Mesendoderm (in vitro differentiated cells): ENCODE measurements around the gene ZNF37A.
A peak's percentile ranks its signal among the peaks of the same experiment; 100 is the strongest.

ENCODE experiments used
- DNase-seq: peaks from one replicate; pipeline ENCODE4 v3.0.0; 2013
- H2AK5ac ChIP-seq: 2 replicates; pipeline ENCODE4 v1.6.1; 2013; ENCODE audit warnings: low read length, inconsistent platforms
- H2BK120ac ChIP-seq: 2 replicates; pipeline ENCODE4 v1.6.1; 2013; ENCODE audit warnings: low read depth, mild to moderate bottlenecking, low read length, moderate library complexity, mixed read lengths
- H2BK15ac ChIP-seq: replicated peaks from 2 replicates; pipeline ENCODE4 v1.6.1; 2013; ENCODE audit warnings: low read depth, mild to moderate bottlenecking, moderate library complexity
- H2BK5ac ChIP-seq: 2 replicates; pipeline ENCODE4 v1.6.1; 2013; ENCODE audit warnings: low read length, inconsistent platforms
- H3K18ac ChIP-seq: 2 replicates; pipeline ENCODE4 v1.6.1; 2013; ENCODE audit warnings: mild to moderate bottlenecking, low read length, mixed read lengths
- H3K23ac ChIP-seq: one replicate; pipeline ENCODE4 v1.6.1; 2013; ENCODE audit warnings: low read length
- H3K27ac ChIP-seq: 2 replicates; pipeline ENCODE4 v1.5.1; 2013; ENCODE audit warnings: low read depth, mild to moderate bottlenecking, inconsistent platforms, low read length, moderate library complexity
- H3K27me3 ChIP-seq: 2 replicates; pipeline ENCODE4 v1.6.1; 2013; ENCODE audit warnings: low read length, control low read depth, mild to moderate bottlenecking, inconsistent platforms; ENCODE audit not compliant: insufficient read depth, poor library complexity
- H3K36me3 ChIP-seq: 2 replicates; pipeline ENCODE4 v1.6.1; 2013; ENCODE audit warnings: low read length, inconsistent platforms; ENCODE audit not compliant: control insufficient read depth, insufficient read depth
- H3K4ac ChIP-seq: one replicate; pipeline ENCODE4 v1.6.1; 2013; ENCODE audit warnings: low read depth, mild to moderate bottlenecking, low read length, moderate library complexity
- H3K4me1 ChIP-seq: 2 replicates; pipeline ENCODE4 v1.6.1; 2013; ENCODE audit warnings: low read depth, low read length, inconsistent platforms; ENCODE audit not compliant: control insufficient read depth
- H3K4me2 ChIP-seq: 2 replicates; pipeline ENCODE4 v1.6.1; 2013; ENCODE audit warnings: low read length
- H3K4me3 ChIP-seq: 2 replicates; pipeline ENCODE4 v1.5.1; 2013; ENCODE audit warnings: mild to moderate bottlenecking, low read length
- H3K56ac ChIP-seq: one replicate; pipeline ENCODE4 v1.6.1; 2013; ENCODE audit warnings: low read length
- H3K79me1 ChIP-seq: 2 replicates; pipeline ENCODE4 v1.6.1; 2013; ENCODE audit warnings: low read length, inconsistent platforms
- H3K79me2 ChIP-seq: 2 replicates; pipeline ENCODE4 v1.6.1; 2013; ENCODE audit warnings: mild to moderate bottlenecking, low read length; ENCODE audit not compliant: control insufficient read depth, insufficient read depth
- H3K9ac ChIP-seq: 2 replicates; pipeline ENCODE4 v1.6.1; 2013; ENCODE audit warnings: low read length, inconsistent platforms
- H4K5ac ChIP-seq: one replicate; pipeline ENCODE4 v1.6.1; 2013; ENCODE audit warnings: low read length
- H4K8ac ChIP-seq: one replicate; pipeline ENCODE4 v1.6.1; 2013; ENCODE audit warnings: low read depth, mild to moderate bottlenecking, control low read depth, low read length, moderate library complexity
- WGBS: extraction: QIAGEN DNeasy Blood & Tissue Kit; methylation state at CpG from one replicate; pipeline ENCODE4 v1.1.7; 2013; ENCODE audit warnings: low lambda C conversion rate, missing lambda C conversion rate; ENCODE audit not compliant: insufficient coverage; ENCODE audit errors: extremely low coverage; 5-methylcytosine and 5-hydroxymethylcytosine counted together

The ZNF37A gene

DNA sequence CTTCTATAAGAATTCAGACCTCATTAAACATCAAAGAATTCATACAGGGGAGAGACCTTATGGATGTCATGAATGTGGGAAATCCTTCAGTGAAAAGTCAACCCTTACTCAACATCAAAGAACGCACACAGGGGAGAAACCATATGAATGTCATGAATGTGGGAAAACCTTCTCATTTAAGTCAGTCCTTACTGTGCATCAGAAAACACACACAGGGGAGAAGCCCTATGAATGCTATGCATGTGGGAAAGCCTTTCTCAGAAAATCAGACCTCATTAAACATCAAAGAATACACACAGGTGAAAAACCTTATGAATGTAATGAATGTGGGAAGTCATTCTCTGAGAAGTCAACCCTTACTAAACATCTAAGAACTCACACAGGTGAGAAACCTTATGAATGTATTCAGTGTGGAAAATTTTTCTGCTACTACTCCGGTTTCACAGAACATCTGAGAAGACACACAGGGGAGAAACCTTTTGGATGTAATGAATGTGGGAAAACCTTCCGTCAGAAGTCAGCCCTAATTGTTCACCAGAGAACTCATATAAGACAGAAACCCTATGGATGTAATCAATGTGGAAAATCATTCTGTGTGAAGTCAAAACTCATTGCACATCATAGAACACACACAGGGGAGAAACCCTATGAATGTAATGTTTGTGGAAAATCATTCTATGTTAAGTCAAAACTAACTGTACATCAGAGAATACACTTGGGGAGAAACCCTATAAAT lies 24.1 kb downstream of the ZNF37A start:
- H3K4me3 ChIP-seq: no peak overlapping the region
- no peaks in the 10 kb centered on the region for H3K79me1 ChIP-seq
- H3K18ac ChIP-seq: no peak overlapping the region
- no peaks in the 10 kb centered on the region for H3K4me1 ChIP-seq
- H3K23ac ChIP-seq: no peak overlapping the region
- WGBS: no CpG with 5 or more reads among the region's 3 CpGs
- H3K9ac ChIP-seq: no peak overlapping the region
- no peak overlapping the region for H3K4ac ChIP-seq
- H2BK15ac ChIP-seq: no peak overlapping the region
- no peak overlapping the region for H4K5ac ChIP-seq
- no peak overlapping the region for H4K8ac ChIP-seq
- H2BK120ac ChIP-seq: no peak overlapping the region
- no peaks in the 10 kb centered on the region for H3K27me3 ChIP-seq
- no peak overlapping the region for H3K27ac ChIP-seq
- H2AK5ac ChIP-seq: no peak overlapping the region
- no peaks in the 10 kb centered on the region for H3K36me3 ChIP-seq
- peak; percentile 45 for DNase-seq
- H3K56ac ChIP-seq: no peak overlapping the region
- H3K4me2 ChIP-seq: no peak overlapping the region
- no peak overlapping the region for H2BK5ac ChIP-seq
- H3K79me2 ChIP-seq: no peaks in the 10 kb centered on the region

DNA sequence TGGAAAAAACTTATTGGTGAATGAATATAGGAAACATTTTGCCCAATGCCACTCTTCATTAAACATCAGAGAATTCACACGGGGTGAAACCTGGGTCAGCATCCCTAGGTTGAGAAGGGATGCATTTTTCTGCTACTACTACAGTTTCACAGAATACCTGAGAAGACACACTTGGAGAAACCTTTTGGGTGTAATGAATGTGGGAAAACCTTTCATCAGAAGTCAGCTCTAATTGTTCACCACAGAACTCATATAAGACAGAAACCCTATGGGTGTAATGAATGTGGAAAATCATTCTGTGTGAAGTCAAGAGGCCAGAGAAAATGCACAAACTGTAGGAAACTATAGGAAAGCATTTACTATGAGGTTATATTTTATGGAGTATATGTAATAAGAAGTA lies 24.9 kb downstream of the ZNF37A start:
- Histone ChIP-seq H3K56ac (no peak overlapping the region), H3K23ac (no peak overlapping the region), H3K27me3 (no peaks in the 10 kb centered on the region), H2BK120ac (no peak overlapping the region), H4K8ac (no peak overlapping the region), H3K79me2 (no peaks in the 10 kb centered on the region), H3K4me1 (no peaks in the 10 kb centered on the region), H3K4ac (no peak overlapping the region), H3K18ac (no peak overlapping the region), H3K27ac (no peak overlapping the region), H3K4me2 (no peak overlapping the region), H4K5ac (no peak overlapping the region), H2AK5ac (no peak overlapping the region), H2BK15ac (no peak overlapping the region), H3K9ac (no peak overlapping the region), H3K79me1 (no peaks in the 10 kb centered on the region), H2BK5ac (no peak overlapping the region), H3K4me3 (no peak overlapping the region), H3K36me3 (no peaks in the 10 kb centered on the region)
- no CpG with 5 or more reads among the region's 1 CpG for WGBS
- no peak for DNase-seq

GRCh38 chr10:38127812-38128211 lies 33.7 kb downstream of the ZNF37A start:
- H3K27me3 ChIP-seq: no peaks in the 10 kb centered on the region
- no peak overlapping the region for H3K9ac ChIP-seq
- H2BK120ac ChIP-seq: no peak overlapping the region
- no peak overlapping the region for H4K8ac ChIP-seq
- no peak overlapping the region for H3K4ac ChIP-seq
- H2BK15ac ChIP-seq: no peak overlapping the region
- no peak overlapping the region for H3K56ac ChIP-seq
- H4K5ac ChIP-seq: no peak overlapping the region
- no peak overlapping the region for H3K4me3 ChIP-seq
- no peak overlapping the region for H2AK5ac ChIP-seq
- no peaks in the 10 kb centered on the region for H3K4me1 ChIP-seq
- no peaks in the 10 kb centered on the region for H3K79me2 ChIP-seq
- no peak overlapping the region for H2BK5ac ChIP-seq
- H3K18ac ChIP-seq: no peak overlapping the region
- DNase-seq: no peak
- H3K23ac ChIP-seq: no peak overlapping the region
- H3K79me1 ChIP-seq: no peaks in the 10 kb centered on the region
- no peak overlapping the region for H3K27ac ChIP-seq
- WGBS: no CpG with 5 or more reads among the region's 2 CpGs
- H3K36me3 ChIP-seq: no peaks in the 10 kb centered on the region
- H3K4me2 ChIP-seq: no peak overlapping the region

DNA sequence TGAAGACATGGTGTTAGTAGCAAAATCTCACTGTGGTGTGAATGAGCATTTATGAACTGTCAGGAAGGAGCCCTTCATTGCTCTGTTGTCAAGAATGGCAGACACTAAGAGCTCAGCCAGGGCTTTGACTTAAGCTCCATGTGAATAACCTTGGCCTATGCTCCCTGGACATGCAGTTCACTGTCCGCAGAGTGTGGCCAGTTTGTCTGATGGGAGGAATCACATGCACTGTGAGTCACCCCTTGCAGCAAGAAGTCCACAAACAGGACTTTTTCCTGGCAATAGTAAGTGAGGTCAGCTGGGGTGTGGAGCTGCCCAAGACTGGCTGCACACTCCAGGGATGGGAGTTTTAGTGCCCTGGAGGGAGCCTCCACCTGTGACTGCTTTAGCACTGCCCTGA lies 49.5 kb downstream of the ZNF37A start:
- Histone ChIP-seq H3K4me3 (no peak overlapping the region), H2AK5ac (no peak overlapping the region), H3K36me3 (no peaks in the 10 kb centered on the region), H3K9ac (no peak overlapping the region), H3K27me3 (no peaks in the 10 kb centered on the region), H3K23ac (no peak overlapping the region), H3K79me1 (no peaks in the 10 kb centered on the region), H2BK120ac (no peak overlapping the region), H4K8ac (no peak overlapping the region), H3K56ac (no peak overlapping the region), H3K4ac (no peak overlapping the region), H3K18ac (no peak overlapping the region), H2BK5ac (no peak overlapping the region), H3K27ac (no peak overlapping the region), H4K5ac (no peak overlapping the region), H3K4me1 (no peaks in the 10 kb centered on the region), H3K79me2 (no peaks in the 10 kb centered on the region), H2BK15ac (no peak overlapping the region), H3K4me2 (no peak overlapping the region)
- WGBS: no CpG with 5 or more reads among the region's 1 CpG
- no peak for DNase-seq

DNA sequence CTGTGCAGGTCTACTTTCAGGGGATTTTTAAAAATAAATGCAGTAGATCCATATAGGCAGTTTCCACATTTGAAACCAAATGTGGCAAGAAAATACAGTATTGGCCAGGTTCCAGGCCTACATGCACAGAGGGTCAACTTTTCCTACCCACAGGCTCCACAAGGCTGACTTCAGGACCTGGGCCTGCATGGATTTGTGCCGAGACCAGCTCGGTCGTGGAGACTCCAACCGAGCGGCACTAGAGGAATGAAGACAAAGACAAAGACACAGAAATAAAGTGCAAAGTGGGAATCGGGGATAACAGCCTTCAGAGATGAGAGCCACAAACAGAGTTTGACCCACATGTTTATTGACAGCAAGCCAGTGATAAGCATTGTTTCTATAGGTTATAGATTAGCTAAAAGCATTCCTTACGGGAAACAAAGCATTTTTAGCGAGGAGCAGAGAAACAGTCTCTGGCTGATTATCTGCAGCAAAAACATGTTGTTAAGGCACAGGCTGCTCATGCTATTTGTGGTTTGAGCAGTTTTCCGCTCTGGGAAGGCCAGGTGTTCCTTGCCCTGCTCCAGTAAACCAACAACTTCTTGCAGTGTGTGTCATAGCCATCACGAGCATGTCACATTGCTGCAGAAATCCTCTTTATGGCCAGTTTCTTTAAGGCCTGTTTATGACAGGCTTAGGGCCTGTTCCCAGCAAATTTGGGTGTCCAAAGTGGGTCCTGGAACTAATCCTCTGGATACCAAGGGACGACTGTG lies 52.6 kb downstream of the ZNF37A start:
- Histone ChIP-seq H3K4me3 (no peak overlapping the region), H3K4me1 (no peaks in the 10 kb centered on the region), H3K9ac (no peak overlapping the region), H2AK5ac (no peak overlapping the region), H3K23ac (no peak overlapping the region), H3K4ac (no peak overlapping the region), H3K4me2 (no peak overlapping the region), H4K8ac (no peak overlapping the region), H2BK120ac (no peak overlapping the region), H4K5ac (no peak overlapping the region), H3K56ac (no peak overlapping the region), H3K27ac (no peak overlapping the region), H3K79me2 (no peaks in the 10 kb centered on the region), H3K18ac (no peak overlapping the region), H3K36me3 (no peaks in the 10 kb centered on the region), H2BK15ac (no peak overlapping the region), H3K27me3 (no peaks in the 10 kb centered on the region), H3K79me1 (no peaks in the 10 kb centered on the region), H2BK5ac (no peak overlapping the region)
- no peak for DNase-seq
- WGBS: no CpG with 5 or more reads among the region's 11 CpGs
